T-helper 9 cell (primary cell): Measurements from ENCODE around the gene ZDHHC8.
"Not testable (repeated sequence)": the region's sequence is repeated elsewhere in the genome, so short reads cannot be mapped to it uniquely, and the experiment has no call there.

ENCODE experiments used
- DNase-seq: peaks from one replicate; pipeline ENCODE4 v3.0.0-alpha.2; 2020

The ZDHHC8 gene

DNA sequence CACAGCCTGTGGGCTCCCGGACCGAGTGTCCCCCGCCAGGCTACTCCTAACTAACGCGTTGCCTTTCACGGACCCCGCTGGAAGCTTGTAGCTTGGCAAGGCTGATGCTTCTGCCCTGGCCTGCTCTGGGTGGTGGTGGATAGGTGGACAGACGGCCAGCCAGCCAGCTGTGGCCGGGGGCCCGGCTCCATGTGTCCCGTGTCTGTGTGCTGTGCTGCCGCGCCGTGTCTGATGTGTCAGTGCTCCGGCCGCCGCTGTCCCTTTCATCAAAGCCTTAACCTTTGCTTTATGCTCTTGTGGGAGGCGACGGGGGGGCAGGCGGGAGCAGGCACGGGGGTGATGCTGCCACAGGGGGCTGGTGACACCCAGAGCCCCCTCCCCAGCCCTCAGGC lies 14.2 kb downstream of the ZDHHC8 start:
- DNase-seq = no peak

DNA sequence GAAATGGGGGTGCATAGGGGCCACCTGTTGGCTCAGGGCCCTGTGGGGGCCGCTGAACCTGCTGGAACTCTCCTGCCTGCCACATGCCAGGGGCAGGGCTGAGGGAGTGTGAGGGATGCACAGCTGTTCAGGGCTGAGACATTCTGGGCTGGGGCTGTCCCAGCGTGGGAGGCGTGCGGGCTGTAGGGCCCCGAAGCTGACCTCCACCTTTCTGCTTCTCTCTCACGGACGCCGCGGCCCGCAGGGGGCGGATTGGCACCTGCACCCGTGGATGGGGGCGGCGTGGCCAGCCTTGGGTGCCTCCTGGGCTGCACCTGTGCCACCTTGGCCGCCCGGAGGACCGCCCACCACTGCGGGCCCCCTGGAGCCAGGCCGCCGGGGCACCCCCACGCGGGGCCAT lies 15.2 kb downstream of the ZDHHC8 start:
- no peak for DNase-seq

DNA sequence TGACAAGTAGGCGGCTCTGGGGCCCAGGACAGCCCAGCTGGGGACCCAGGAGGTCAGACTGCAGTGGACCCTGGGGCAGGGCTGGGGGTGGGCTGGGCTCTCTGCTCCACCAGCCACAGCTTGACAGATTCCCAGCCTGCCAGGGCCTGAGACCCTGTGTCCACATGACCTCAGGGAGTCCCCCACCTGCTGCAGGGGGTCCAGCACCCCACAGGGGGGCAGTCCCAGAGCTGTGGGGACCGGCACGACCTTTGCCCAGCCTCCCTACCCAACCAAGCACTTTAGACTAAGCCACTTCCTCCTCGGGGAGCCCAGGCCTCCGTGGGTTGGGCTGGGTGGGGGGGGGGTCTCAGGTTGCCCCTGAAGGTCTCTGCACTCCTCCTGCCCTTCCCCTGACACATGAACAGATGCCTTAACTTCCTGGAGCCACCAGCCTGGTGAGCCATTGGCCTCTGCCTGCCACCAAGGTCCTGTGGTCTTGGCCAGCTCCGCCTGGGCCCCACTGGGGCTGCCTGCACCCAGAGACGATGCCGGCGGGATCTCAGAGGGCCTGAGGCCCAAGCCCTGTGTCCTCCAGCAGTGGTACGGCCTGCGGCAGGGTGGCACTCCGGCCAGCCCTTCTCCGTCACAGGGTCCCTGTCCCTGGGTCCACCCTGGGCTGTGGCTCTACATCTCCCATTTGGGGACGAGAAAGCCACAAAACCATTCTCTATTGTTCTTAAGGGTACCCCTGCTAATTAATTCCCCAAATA lies 15.8 kb downstream of the ZDHHC8 start:
- DNase-seq = no peak

DNA sequence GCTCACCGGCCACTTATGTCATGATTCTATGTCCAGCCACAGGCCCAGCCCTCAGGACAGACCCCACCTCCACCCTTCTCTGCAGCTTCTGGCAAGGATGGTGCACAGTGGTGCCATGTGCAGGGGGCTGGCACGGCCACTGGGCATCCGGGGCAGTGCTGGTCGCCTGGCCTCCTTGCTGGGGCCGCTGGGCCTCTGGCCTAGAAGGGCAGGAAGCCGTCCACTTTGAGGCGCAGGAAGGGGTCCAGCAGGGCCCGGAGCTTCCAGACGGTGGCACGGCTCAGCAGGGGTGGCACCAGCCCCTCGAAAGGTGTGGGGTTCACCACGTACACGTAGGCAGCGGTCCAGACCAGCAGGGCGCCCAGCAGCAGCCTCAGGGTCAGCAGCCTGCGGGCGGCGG lies 16.8 kb downstream of the ZDHHC8 start:
- no peak for DNase-seq

DNA sequence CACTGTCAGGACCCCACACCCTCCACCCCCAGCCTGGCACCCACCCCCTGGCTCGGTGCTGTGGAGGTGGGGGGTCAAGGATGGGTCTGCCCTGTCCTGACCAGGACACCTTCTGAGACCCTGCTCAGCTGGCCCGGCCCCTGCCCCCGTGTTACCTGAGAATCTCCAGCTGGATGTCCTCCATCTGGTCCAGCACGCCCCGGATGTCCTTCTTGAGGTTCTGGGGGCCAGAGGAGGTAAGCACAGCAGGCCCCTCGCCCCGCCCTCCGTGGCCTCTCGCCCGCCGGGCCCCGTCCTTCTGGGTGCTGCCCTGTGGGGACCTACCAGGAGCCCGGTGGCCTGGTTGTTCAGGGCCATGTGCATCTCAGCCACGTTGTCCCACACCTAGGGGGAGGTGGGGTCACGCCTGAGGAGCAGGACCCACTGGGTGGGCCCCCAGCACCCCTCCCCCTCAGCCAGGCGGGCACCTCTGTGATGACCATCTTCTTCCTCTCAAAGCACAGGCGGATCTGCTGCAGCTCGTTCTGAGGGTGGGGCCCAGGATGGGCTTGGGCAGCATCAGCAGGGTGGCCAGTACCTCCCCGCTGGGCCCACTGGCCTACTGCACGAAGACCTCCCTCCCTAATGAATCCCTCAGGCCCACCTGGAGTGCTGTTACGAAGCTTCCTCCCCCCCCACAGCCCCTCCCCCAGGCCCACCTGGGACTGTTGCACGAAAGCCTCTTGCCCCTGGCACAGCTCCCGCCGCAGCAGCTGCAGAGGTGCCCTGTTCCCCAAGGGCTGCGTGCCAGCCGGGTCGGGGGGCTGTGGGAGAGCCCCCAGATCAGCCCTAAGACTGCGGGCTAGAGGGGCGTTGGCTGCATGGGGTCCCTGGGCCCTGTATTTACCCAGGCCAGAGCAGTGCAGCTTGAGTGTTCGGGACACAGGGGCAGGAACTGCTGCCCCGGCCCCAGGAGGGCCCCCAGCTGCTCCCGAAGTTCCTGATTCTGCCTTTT lies 17.9 kb downstream of the ZDHHC8 start:
- DNase-seq = no peak

DNA sequence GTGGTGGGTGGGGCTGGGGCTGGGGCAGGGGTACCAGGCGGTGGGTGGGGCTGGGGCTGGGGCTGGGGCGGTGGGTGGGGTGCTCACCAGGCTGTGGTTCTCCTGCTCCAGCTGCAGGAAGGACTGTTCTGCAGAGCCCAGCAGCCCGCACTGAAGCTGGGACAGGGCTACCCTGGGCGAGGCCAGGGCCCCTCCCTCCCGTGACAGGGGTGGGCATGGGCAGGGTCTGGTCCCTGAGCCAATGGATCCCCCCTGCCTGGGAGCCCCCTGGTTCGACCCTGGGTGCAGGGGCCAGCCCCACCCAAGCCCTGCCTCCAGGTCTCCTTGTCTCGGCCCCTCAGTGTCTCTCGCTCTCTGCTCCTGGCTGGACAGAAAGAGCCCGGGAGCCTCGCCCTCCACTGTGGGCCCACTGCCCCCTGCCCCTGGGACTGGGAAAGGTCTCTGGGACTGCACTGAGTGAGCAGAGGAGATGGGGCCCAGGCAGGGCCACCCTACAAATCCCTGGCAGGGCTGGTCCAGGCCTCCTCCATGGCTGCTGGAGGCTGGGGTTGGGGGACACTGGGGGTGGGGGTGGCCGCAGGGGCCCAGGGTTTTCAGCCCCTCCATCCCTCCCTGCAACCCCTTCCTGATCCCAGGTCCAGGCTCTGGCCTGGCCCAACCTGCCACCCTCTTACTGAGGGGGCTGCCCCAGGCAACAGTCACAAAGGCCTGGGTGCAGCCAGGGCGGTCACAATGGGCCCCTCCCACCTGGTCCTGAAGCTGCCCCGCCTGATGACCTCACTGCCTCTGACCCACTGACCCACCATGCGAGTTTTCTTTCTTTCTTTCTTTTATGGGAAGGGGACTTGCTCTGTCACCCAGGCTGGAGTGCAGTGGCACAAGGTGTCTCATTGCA lies 19.0 kb downstream of the ZDHHC8 start, which contains the start of gene CCDC188:
Gene CCDC188, minus strand, starts transcription at position 675 of the 895 bp plus-strand sequence. Its CDS starts 69 bp downstream, at position 606.
- no peak for DNase-seq

DNA sequence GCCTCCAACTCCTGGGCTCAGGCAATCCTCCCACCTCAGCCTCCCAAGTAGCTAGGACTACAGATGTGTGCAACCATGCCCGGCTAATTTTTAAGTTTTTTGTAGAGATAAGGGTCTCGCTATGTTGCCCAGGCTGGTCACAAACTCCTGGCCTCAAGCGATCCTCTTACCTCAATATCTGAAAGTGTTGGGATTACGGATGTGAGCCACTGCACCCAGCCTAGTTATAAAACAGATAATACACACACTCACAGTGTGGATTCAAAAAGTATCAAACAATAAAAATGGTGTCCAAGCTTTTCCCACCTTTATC lies 19.6 kb downstream of the ZDHHC8 start:
- no peak for DNase-seq

DNA sequence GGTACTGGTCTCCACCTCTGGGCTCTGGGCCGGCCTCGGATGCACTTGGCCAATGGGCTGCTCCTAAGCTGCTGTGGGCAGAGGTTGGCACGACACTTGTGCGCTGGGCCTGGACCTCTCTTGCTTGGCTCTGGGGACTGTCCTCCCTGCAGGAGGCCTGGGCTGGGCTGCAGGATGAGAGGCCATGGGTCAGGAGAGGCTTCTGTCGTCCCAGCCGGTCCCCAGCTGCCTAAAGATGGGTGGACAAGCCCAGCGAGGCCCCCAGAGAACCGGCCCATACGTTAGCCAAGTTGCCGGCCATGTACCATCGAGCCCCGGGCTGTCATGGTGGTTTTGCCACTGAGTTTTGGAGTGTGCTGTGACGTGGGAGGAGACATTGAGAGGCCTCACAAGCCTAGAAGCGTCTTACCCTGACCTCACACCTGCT lies 20.9 kb downstream of the ZDHHC8 start:
- no peak for DNase-seq

DNA sequence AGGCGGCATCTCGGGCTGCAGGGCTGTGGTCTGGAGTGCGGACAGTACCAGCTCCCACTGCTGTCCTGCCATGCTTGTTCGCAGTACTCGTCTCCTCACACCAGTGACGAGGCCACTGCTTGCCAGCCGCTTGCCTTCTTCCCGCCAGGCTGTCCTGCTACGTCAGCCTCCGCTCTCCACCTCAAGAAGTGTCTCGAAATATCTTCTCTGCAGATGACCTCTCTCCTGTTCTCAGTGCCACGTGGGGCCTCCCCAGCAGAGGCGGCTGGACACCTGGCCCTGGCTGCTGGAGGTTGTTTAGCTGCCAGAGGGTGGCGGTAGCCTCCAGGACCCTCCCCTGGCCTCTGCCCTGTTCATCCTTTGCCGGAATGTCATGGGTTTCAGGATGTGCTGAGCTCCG lies 22.3 kb downstream of the ZDHHC8 start:
- no peak for DNase-seq

DNA sequence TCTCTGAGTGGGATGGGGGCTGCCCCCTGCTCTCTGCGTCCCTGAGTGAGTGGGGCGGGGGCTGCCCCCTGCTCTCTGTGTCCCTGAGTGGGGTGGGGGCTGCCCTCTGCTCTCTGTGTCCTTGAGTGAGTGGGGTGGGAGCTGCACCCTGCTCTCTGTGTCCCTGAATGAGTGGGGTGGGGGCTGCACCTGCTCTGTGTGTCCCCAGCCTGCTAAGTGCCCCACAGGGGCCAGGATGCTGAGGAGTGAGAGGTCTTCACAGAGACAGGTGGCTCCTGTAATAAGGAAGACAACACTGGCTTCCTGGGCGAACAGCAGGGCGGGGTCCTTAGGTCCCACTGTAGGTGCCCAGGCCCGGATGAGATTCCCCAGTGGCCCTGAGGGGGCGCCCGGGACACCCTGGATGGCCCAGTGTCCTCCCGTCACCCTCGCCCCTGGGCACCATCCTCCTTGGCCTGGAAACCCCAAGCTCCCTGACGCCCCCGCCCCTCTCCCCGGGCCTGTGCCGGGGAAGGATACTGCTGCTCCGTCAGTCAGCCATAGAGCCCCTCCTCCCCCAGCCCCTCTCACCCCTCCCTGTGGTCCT lies 23.1 kb downstream of the ZDHHC8 start:
- no peak for DNase-seq

DNA sequence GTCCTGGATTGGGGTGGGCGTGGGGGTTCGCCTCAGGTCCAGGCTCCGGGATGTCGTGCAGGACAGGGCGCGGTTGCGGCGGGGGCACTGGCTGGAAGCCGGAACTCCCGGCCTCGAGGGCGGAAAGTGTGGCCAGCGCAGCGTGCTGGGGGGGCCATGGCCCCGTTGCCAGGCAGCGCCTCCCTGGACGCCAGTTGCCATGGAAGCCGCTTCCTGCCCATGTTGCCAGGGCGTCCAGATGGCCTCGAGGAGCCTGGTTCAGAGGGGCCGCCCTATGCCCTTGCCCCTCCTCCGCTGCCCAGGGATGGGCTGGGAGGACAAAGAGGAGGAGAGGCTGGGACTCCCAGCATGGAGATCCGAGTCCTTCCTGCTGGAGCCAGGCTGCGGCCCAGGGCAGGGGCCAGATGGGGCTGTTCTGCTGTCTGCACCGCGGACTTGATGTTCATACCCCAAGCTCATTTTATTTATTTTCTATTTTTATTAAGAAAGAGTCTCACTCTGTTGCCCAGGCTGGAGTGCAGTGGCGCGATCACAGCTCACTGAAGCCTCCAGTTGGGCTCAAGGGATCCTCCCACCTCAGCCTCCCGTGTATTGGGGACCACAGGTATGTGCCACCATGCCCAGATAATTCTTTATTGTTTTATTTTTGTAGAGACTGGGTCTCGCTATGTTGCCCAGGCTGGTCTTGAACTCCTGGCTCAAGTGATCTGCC lies 23.9 kb downstream of the ZDHHC8 start:
- DNase-seq = no peak

DNA sequence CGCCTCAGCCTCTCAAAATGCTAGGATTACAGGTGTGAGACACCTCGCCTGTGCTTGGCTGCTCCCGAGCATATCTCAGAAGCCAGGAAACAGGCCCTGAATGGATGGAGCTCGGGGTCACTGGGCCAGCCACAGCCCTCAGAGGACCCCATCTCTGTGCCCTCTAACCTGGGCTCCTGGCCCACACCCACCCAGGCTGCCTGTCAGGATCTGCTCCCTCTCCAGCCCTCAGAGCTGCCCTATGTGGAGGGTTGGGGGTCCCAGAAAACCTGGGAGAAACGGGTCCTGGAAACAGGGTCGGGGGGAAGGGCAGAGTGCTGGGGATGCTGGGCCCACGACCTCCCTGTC lies 24.4 kb downstream of the ZDHHC8 start:
- DNase-seq = no peak

DNA sequence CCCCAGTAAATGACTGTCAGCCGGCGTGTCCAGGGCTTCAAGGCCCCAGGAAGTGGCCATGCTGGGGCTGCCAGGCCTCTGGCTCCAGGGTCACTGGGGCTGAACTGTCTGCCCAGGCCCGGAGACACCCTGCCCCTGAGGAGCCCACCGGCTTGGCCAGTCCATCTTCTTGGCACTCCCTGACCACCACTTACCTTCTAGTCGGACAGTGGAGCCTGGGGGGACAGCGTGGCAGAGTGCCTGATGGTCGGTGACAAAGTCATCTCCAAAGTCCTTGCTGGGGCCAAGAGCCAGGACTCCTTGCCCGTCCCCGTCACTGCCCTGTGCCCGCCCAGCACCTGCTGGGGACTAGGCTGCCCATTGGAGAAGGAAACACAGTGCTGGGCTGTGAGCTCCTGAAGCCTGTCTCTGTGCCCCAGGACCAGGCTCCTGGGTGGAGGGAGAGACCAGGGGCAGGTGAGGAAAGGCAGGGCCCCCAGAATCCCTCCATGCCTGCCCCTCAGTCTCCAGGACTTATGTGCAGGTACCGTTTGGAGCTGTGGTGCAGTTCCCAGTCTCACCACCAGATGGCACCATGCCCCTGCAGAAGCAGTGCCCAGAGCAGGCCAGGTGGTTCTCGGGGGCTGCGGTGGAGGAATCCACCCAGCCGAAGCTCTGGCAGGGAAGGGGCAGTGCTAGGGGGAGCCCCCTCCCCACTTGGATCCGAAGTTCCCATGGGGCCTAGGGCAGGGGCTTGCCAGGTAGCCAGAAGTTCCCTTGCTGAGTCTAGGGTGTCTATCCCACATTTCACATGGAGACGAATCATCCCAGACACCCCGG lies 25.2 kb downstream of the ZDHHC8 start:
- peak; percentile 92 for DNase-seq

DNA sequence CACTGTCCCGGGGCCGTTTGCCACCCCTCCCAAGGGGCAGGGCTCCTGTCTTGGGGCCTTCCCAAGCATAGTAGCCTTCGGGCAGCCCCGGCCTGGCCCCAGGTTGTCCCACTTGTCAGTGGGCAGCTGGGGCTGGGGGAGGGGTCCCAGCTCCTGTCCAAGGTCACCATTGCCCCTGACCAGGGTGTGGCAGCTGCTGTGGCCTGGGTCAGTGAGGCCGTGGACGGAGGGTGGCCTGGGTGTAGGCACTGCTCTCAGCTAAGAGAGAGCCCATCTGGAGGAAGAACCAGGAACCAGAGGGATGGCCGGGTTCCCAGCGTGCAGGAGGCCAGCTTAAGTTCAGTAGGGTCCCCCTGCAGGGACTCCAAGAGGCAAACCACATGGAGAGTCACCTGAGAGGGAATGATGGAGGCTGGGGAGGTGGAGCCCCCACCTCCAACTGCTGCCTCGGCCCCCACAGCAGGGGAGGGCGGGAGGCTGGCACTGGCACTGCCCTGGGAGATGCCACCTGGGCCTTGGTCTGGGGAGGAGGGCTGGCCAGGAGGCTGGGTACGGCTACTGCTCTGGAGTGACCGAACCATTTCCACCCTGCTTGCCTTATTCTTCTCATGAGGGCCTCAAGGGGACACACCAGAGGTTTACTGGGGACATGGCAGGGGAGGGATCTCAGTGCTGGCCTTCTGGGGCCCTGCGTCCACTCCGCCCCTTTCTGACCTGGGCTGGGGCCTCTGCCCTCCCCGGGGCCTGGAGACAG lies 26.0 kb downstream of the ZDHHC8 start:
- no peak for DNase-seq

DNA sequence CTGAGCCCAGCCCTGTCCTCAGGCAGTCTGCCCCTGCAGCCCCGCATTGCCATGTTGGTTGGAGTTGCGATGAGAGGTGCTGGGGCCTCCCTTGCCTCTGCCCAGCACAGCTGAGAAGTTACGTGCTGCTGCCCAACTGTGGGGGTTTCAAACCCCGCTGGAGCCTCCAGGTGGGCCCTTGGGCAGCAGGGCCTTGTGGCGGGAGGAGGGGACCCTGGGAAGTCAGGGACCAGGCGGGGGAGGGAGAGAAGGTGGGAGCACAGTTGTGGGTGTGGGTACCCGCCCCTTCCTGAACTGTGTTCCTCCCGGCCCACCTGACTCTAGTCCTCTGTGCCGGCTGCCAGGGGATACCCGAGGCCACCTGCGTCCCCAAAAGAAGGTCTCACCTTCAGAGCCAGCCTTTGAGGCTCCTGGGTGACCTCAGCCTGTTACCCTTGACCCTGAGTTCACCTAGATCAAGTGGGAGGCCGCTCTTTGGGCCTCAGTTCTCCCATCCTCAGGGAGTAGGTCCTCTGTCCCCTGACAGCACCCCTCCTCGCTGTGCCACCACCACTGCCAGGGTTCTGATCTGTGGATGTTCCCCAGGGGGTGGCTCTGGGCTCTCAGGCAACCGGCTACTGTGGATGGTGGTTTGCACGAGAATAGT lies 26.9 kb downstream of the ZDHHC8 start:
- DNase-seq = no peak

DNA sequence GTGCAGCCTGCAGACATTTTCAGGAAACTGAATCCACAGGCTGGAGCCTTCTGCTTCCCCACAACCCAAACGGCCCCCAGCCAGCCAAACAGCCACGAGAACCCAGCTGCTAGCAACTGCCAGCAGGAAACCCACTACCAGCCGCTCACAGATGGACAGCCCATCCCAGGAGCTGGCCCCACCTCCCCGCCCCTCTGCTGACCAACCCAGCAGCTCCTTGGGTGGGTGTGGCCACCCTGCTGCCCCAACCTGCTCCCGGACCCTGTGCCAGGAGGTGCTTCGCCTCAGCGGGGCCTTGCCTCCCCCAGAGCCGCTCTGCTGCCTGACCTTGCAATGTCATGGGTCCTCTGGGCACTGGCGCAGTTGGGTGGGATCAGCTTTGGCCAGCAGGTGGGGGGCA lies 27.5 kb downstream of the ZDHHC8 start:
- no peak for DNase-seq

DNA sequence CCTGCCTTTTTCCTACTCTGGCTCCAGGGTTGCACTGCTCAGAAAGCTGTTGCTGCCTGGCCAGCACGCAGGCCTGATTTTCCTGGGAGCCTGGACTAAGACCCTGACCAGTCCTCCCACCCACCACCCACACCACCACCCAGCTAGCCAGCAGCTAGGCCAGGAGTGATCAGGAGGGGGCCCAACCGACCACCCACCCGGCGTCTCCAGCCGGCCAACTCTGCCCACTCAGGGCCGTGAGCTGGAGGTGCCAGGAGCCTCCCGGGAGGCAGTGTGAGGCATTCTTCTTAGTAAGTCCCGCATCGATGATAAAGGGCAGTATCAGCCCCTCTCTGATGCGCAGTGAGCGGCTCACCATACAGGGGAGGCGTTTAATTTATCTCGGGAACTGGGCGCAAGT lies 27.9 kb downstream of the ZDHHC8 start:
- DNase-seq = not testable (repeated sequence)

DNA sequence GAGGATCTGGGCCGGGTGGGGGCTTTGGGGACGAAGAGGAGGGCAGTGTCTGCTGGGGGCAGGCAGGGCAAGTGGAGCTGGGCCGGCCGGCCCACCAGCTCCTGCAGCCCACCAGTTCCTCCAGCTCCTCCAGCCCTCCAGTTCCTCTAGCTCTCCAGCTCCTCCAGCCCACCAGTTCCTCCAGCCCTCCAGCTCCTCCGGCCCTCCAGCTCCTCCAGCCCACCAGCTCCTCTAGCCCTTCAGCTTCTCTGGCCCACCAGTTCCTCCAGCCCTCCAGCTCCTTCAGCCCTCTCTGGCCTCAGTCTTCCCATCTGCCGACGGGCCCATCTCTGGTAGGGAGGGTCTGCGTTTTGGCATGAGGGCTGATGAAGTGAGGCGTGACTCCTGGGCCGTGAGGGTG lies 28.4 kb downstream of the ZDHHC8 start:
- no peak for DNase-seq

DNA sequence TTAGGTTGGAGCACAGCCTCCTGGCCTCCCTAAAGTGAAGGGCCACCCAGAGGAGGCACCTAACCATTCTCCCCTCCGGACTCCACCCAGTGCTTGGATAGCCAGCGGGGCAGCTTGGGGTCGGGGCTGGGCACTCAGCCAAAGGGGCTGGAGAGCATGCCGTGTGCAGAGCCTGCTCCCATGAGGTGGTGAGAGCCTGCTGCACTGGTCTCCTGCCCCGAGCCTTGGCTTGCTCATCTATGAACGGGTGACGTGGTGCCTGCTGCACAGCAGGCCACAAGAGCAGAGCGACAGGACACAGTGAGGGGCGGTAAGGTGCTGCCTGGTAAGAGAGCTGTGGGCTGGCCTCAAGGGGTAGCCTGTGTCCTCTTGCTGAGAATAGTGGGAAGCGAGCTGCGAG lies 33.3 kb downstream of the ZDHHC8 start:
- no peak for DNase-seq

DNA sequence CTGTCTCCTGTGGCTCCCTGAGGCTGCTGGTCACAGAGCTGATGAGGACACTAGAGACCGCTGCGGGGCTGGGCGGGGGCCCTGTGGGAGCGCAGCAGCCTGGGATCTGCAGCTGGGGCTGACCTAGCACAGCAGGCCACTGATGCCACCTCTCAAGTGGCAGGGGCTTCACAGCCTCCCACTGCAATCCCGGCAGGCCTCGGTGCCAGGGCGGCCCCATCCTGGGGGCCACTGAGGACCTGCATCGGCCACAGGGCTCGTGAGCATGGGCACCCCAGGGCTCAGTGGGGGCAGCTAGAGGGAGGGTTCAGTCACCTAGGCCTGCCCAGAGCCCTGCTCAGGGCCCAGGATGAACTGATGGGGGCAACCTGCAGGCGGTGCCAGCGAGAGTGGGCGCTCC lies 33.8 kb downstream of the ZDHHC8 start:
- no peak for DNase-seq
